ENCODE measurements around the gene ADD1. TPM values are rescaled to one million over a fixed set of nuclear protein-coding genes. Genes with fewer than 3 reads are reported as not detected.

Gene ADD1
- total and polyA plus RNA-seq, 2 of the 13 experiments (the other 11 are each of a cell fraction or from before 2014, with no cell fraction given), result 73.9 to 122 TPM

- no peak for TF ChIP-seq ZNF484 (CRISPR knock-in tag; IDR thresholded peaks at IDR 0.05; ENCODE audit: borderline replicate concordance, low read depth)
- no peak for TF ChIP-seq PRDM4 (CRISPR knock-in tag; IDR thresholded peaks at IDR 0.05; ENCODE audit: borderline replicate concordance)
- peak; percentile 67; the same call in 1 of the 2 replicates for TF ChIP-seq IRF2 (CRISPR knock-in tag; IDR thresholded peaks at IDR 0.05)
- TF ChIP-seq SNRNP70 (IDR thresholded peaks at IDR 0.05; ENCODE audit: low read depth, low read length), result no peak
- peak; percentile 26; the same call in 1 of the 2 replicates for TF ChIP-seq TFDP2 (CRISPR knock-in tag; IDR thresholded peaks at IDR 0.05)
- peak; percentile 61; the same call in 1 of the 2 replicates for TF ChIP-seq HOXA3 (CRISPR knock-in tag; IDR thresholded peaks at IDR 0.05)
- no peak for TF ChIP-seq ATF6 (CRISPR knock-in tag; conservative IDR thresholded peaks at IDR 0.05)
- TF ChIP-seq ZNF891 (CRISPR knock-in tag; IDR thresholded peaks at IDR 0.05), result 0 out of 2 replicates have a peak, but pooled peaks have one; percentile 0
- no peak for TF ChIP-seq GTF2F1 (IDR thresholded peaks at IDR 0.05; ENCODE audit: low read length)
- no peak for TF ChIP-seq MTF2 (CRISPR knock-in tag; IDR thresholded peaks at IDR 0.05; ENCODE audit: borderline replicate concordance)
- no peak for TF ChIP-seq SETDB1 (CRISPR knock-in tag; IDR thresholded peaks at IDR 0.05; ENCODE audit: borderline replicate concordance)
- TF ChIP-seq ZBTB34 (CRISPR knock-in tag; IDR thresholded peaks at IDR 0.05), result 0 out of 2 replicates have a peak, but pooled peaks have one; percentile 7
- peak; percentile 44; the same call in 1 of the 2 replicates for TF ChIP-seq ZNF574 (CRISPR knock-in tag; IDR thresholded peaks at IDR 0.05)
- no peak for TF ChIP-seq SNAPC2 (CRISPR knock-in tag; IDR thresholded peaks at IDR 0.05)
- TF ChIP-seq ZNF225 (CRISPR knock-in tag; IDR thresholded peaks at IDR 0.05), result no peak
- 0 out of 2 replicates have a peak, but pooled peaks have one; percentile 40 for TF ChIP-seq RELA (CRISPR knock-in tag; IDR thresholded peaks at IDR 0.05)
- TF ChIP-seq CREM (IDR thresholded peaks at IDR 0.05), result peak; percentile 50; the same call in 1 of the 2 replicates
- TF ChIP-seq CREM (CRISPR knock-in tag; IDR thresholded peaks at IDR 0.05), result no peak
- peak; percentile 56; the same call in 1 of the 2 replicates for TF ChIP-seq GATAD1 (CRISPR knock-in tag; IDR thresholded peaks at IDR 0.05)
Observed at GRCh38 chr4:2800691-2801596, 42.7 kb upstream of the ADD1 start (continued).
